ENCODE data around the gene SCN9A.
"Not testable (repeated sequence)": the region's sequence is repeated elsewhere in the genome, so short reads cannot be mapped to it uniquely, and the experiment has no call there.

Gene SCN9A

GRCh38 chr2:166230724-166231070 is 145.0 kb downstream of the SCN9A start:
- Histone ChIP-seq H3K36me3 (ENCODE audit: control insufficient read depth in 1 of 2, insufficient read depth in 2 of 2, low read length in 2 of 2) (no peaks in the 10 kb centered on the region), H3K27me3 (ENCODE audit: control insufficient read depth in 1 of 2, insufficient read depth in 2 of 2, low read length in 2 of 2) (no peaks in the 10 kb centered on the region), H3K9me3 (ENCODE audit: control insufficient read depth in 1 of 2, low read length in 2 of 2) (no peaks in the 10 kb centered on the region), H3K27ac (ENCODE audit: low read depth, low read length) (no peak overlapping the region), H3K4me1 (ENCODE audit: control insufficient read depth in 1 of 2, insufficient read depth in 2 of 2, low read length in 2 of 2) (no peaks in the 10 kb centered on the region), H3K9ac (ENCODE audit: low read depth in 1 of 2, low read length in 2 of 2) (no peak overlapping the region), H3K4me3 (ENCODE audit: low read depth in 1 of 2, low read length in 2 of 2) (no peak overlapping the region)

GRCh38 chr2:166230024-166230723 is 145.6 kb downstream of the SCN9A start:
- Histone ChIP-seq H3K36me3 (ENCODE audit: control insufficient read depth in 1 of 2, insufficient read depth in 2 of 2, low read length in 2 of 2) (no peaks in the 10 kb centered on the region), H3K4me1 (ENCODE audit: control insufficient read depth in 1 of 2, insufficient read depth in 2 of 2, low read length in 2 of 2) (no peaks in the 10 kb centered on the region), H3K4me3 (ENCODE audit: low read depth in 1 of 2, low read length in 2 of 2) (no peak overlapping the region), H3K27me3 (ENCODE audit: control insufficient read depth in 1 of 2, insufficient read depth in 2 of 2, low read length in 2 of 2) (no peaks in the 10 kb centered on the region), H3K27ac (ENCODE audit: low read depth, low read length) (no peak overlapping the region), H3K9ac (ENCODE audit: low read depth in 1 of 2, low read length in 2 of 2) (no peak overlapping the region), H3K9me3 (ENCODE audit: control insufficient read depth in 1 of 2, low read length in 2 of 2) (no peaks in the 10 kb centered on the region)

GRCh38 chr2:166229678-166230023 is 146.1 kb downstream of the SCN9A start:
- Histone ChIP-seq H3K36me3 (ENCODE audit: control insufficient read depth in 1 of 2, insufficient read depth in 2 of 2, low read length in 2 of 2) (no peaks in the 10 kb centered on the region), H3K27ac (ENCODE audit: low read depth, low read length) (no peak overlapping the region), H3K4me1 (ENCODE audit: control insufficient read depth in 1 of 2, insufficient read depth in 2 of 2, low read length in 2 of 2) (no peaks in the 10 kb centered on the region), H3K9ac (ENCODE audit: low read depth in 1 of 2, low read length in 2 of 2) (no peak overlapping the region), H3K4me3 (ENCODE audit: low read depth in 1 of 2, low read length in 2 of 2) (no peak overlapping the region), H3K9me3 (ENCODE audit: control insufficient read depth in 1 of 2, low read length in 2 of 2) (no peaks in the 10 kb centered on the region), H3K27me3 (ENCODE audit: control insufficient read depth in 1 of 2, insufficient read depth in 2 of 2, low read length in 2 of 2) (no peaks in the 10 kb centered on the region)

- no peak overlapping the region for H3K9ac ChIP-seq (ENCODE audit: low read depth in 1 of 2, low read length in 2 of 2)
- H3K27ac ChIP-seq (ENCODE audit: low read depth, low read length): no peak overlapping the region
- no peaks in the 10 kb centered on the region for H3K9me3 ChIP-seq (ENCODE audit: control insufficient read depth in 1 of 2, low read length in 2 of 2)
- H3K4me3 ChIP-seq (ENCODE audit: low read depth in 1 of 2, low read length in 2 of 2): no peak overlapping the region
- H3K36me3 ChIP-seq (ENCODE audit: control insufficient read depth in 1 of 2, insufficient read depth in 2 of 2, low read length in 2 of 2): no peaks in the 10 kb centered on the region
- no peaks in the 10 kb centered on the region for H3K4me1 ChIP-seq (ENCODE audit: control insufficient read depth in 1 of 2, insufficient read depth in 2 of 2, low read length in 2 of 2)
- H3K27me3 ChIP-seq (ENCODE audit: control insufficient read depth in 1 of 2, insufficient read depth in 2 of 2, low read length in 2 of 2): no peaks in the 10 kb centered on the region
Observed at GRCh38 chr2:166224197-166224596, 151.5 kb downstream of the SCN9A start.

- H3K9ac ChIP-seq (ENCODE audit: low read depth in 1 of 2, low read length in 2 of 2): no peak overlapping the region
- no peaks in the 10 kb centered on the region for H3K36me3 ChIP-seq (ENCODE audit: control insufficient read depth in 1 of 2, insufficient read depth in 2 of 2, low read length in 2 of 2)
- no peak overlapping the region for H3K27ac ChIP-seq (ENCODE audit: low read depth, low read length)
- no peaks in the 10 kb centered on the region for H3K27me3 ChIP-seq (ENCODE audit: control insufficient read depth in 1 of 2, insufficient read depth in 2 of 2, low read length in 2 of 2)
- H3K9me3 ChIP-seq (ENCODE audit: control insufficient read depth in 1 of 2, low read length in 2 of 2): no peaks in the 10 kb centered on the region
- H3K4me3 ChIP-seq (ENCODE audit: low read depth in 1 of 2, low read length in 2 of 2): no peak overlapping the region
- H3K4me1 ChIP-seq (ENCODE audit: control insufficient read depth in 1 of 2, insufficient read depth in 2 of 2, low read length in 2 of 2): no peaks in the 10 kb centered on the region
Observed at GRCh38 chr2:166223298-166223697, 152.4 kb downstream of the SCN9A start.

GRCh38 chr2:166211079-166211478 is 164.7 kb downstream of the SCN9A start:
- no peaks in the 10 kb centered on the region for H3K4me1 ChIP-seq (ENCODE audit: control insufficient read depth in 1 of 2, insufficient read depth in 2 of 2, low read length in 2 of 2)
- H3K9me3 ChIP-seq (ENCODE audit: control insufficient read depth in 1 of 2, low read length in 2 of 2): peaks cover 5 to 13% of the 10 kb centered on the region in 2 donors
- no peaks in the 10 kb centered on the region for H3K36me3 ChIP-seq (ENCODE audit: control insufficient read depth in 1 of 2, insufficient read depth in 2 of 2, low read length in 2 of 2)

GRCh38 chr2:166209944-166210343 is 165.8 kb downstream of the SCN9A start:
- not testable (repeated sequence) for H3K9ac ChIP-seq (ENCODE audit: low read depth in 1 of 2, low read length in 2 of 2); H3K27me3 ChIP-seq (ENCODE audit: control insufficient read depth in 1 of 2, insufficient read depth in 2 of 2, low read length in 2 of 2); H3K9me3 ChIP-seq (ENCODE audit: control insufficient read depth in 1 of 2, low read length in 2 of 2); H3K27ac ChIP-seq (ENCODE audit: low read depth, low read length); H3K36me3 ChIP-seq (ENCODE audit: control insufficient read depth in 1 of 2, insufficient read depth in 2 of 2, low read length in 2 of 2); H3K4me1 ChIP-seq (ENCODE audit: control insufficient read depth in 1 of 2, insufficient read depth in 2 of 2, low read length in 2 of 2); H3K4me3 ChIP-seq (ENCODE audit: low read depth in 1 of 2, low read length in 2 of 2)

More at GRCh38 chr2:166211079-166211478, 164.7 kb downstream of the SCN9A start:
- Histone ChIP-seq H3K9ac (ENCODE audit: low read depth in 1 of 2, low read length in 2 of 2) (no peak overlapping the region), H3K27me3 (ENCODE audit: control insufficient read depth in 1 of 2, insufficient read depth in 2 of 2, low read length in 2 of 2) (no peaks in the 10 kb centered on the region), H3K27ac (ENCODE audit: low read depth, low read length) (no peak overlapping the region), H3K4me3 (ENCODE audit: low read depth in 1 of 2, low read length in 2 of 2) (no peak overlapping the region)

- not testable (repeated sequence) for H3K36me3 ChIP-seq (ENCODE audit: control insufficient read depth in 1 of 2, insufficient read depth in 2 of 2, low read length in 2 of 2); H3K27ac ChIP-seq (ENCODE audit: low read depth, low read length); H3K4me3 ChIP-seq (ENCODE audit: low read depth in 1 of 2, low read length in 2 of 2); H3K4me1 ChIP-seq (ENCODE audit: control insufficient read depth in 1 of 2, insufficient read depth in 2 of 2, low read length in 2 of 2); H3K9ac ChIP-seq (ENCODE audit: low read depth in 1 of 2, low read length in 2 of 2); H3K9me3 ChIP-seq (ENCODE audit: control insufficient read depth in 1 of 2, low read length in 2 of 2); H3K27me3 ChIP-seq (ENCODE audit: control insufficient read depth in 1 of 2, insufficient read depth in 2 of 2, low read length in 2 of 2)
Observed at GRCh38 chr2:166209367-166209766, 166.4 kb downstream of the SCN9A start.

- H3K9me3 ChIP-seq (ENCODE audit: control insufficient read depth in 1 of 2, low read length in 2 of 2); H3K4me1 ChIP-seq (ENCODE audit: control insufficient read depth in 1 of 2, insufficient read depth in 2 of 2, low read length in 2 of 2); H3K9ac ChIP-seq (ENCODE audit: low read depth in 1 of 2, low read length in 2 of 2); H3K4me3 ChIP-seq (ENCODE audit: low read depth in 1 of 2, low read length in 2 of 2); H3K27me3 ChIP-seq (ENCODE audit: control insufficient read depth in 1 of 2, insufficient read depth in 2 of 2, low read length in 2 of 2); H3K27ac ChIP-seq (ENCODE audit: low read depth, low read length); H3K36me3 ChIP-seq (ENCODE audit: control insufficient read depth in 1 of 2, insufficient read depth in 2 of 2, low read length in 2 of 2): not testable (repeated sequence)
Observed at GRCh38 chr2:166206153-166206552, 169.6 kb downstream of the SCN9A start.

GRCh38 chr2:166202778-166203177 is 173.0 kb downstream of the SCN9A start:
- no peaks in the 10 kb centered on the region for H3K9me3 ChIP-seq (ENCODE audit: control insufficient read depth in 1 of 2, low read length in 2 of 2)
- H3K27ac ChIP-seq (ENCODE audit: low read depth, low read length): no peak overlapping the region
- H3K9ac ChIP-seq (ENCODE audit: low read depth in 1 of 2, low read length in 2 of 2): no peak overlapping the region
- H3K36me3 ChIP-seq (ENCODE audit: control insufficient read depth in 1 of 2, insufficient read depth in 2 of 2, low read length in 2 of 2): no peaks in the 10 kb centered on the region
- no peak overlapping the region for H3K4me3 ChIP-seq (ENCODE audit: low read depth in 1 of 2, low read length in 2 of 2)
- no peaks in the 10 kb centered on the region for H3K27me3 ChIP-seq (ENCODE audit: control insufficient read depth in 1 of 2, insufficient read depth in 2 of 2, low read length in 2 of 2)
- no peaks in the 10 kb centered on the region for H3K4me1 ChIP-seq (ENCODE audit: control insufficient read depth in 1 of 2, insufficient read depth in 2 of 2, low read length in 2 of 2)

- Histone ChIP-seq H3K9ac (ENCODE audit: low read depth in 1 of 2, low read length in 2 of 2) (no peak overlapping the region), H3K27ac (ENCODE audit: low read depth, low read length) (no peak overlapping the region), H3K4me3 (ENCODE audit: low read depth in 1 of 2, low read length in 2 of 2) (no peak overlapping the region), H3K27me3 (ENCODE audit: control insufficient read depth in 1 of 2, insufficient read depth in 2 of 2, low read length in 2 of 2) (no peaks in the 10 kb centered on the region), H3K9me3 (ENCODE audit: control insufficient read depth in 1 of 2, low read length in 2 of 2) (no peaks in the 10 kb centered on the region), H3K36me3 (ENCODE audit: control insufficient read depth in 1 of 2, insufficient read depth in 2 of 2, low read length in 2 of 2) (no peaks in the 10 kb centered on the region), H3K4me1 (ENCODE audit: control insufficient read depth in 1 of 2, insufficient read depth in 2 of 2, low read length in 2 of 2) (no peaks in the 10 kb centered on the region)
Observed at GRCh38 chr2:166197446-166197845, 178.3 kb downstream of the SCN9A start.
